Measurements from ENCODE around the gene GRAP2. TPM values are rescaled to one million over a fixed set of nuclear protein-coding genes. Genes with fewer than 3 reads are reported as not detected.

Gene GRAP2
- total and polyA plus RNA-seq, 9 of the 15 experiments (the other 6 are each of a cell fraction or from before 2014, with no cell fraction given), result 4.8 to 88.7 (median 60.4) TPM

- TF ChIP-seq ZNF740 (CRISPR knock-in tag; IDR thresholded peaks at IDR 0.05), result no peak
- TF ChIP-seq ZNF740 (tag; IDR thresholded peaks at IDR 0.05), result no peak
- TF ChIP-seq ZBTB11 (CRISPR knock-in tag; IDR thresholded peaks at IDR 0.05), result no peak
- TF ChIP-seq HMBOX1 (IDR thresholded peaks at IDR 0.05), result peak; percentile 81
- TF ChIP-seq AFF4 (CRISPR knock-in tag; IDR thresholded peaks at IDR 0.05), result no peak; the same call in 1 of the 2 replicates
- no peak for TF ChIP-seq TSHZ1 (CRISPR knock-in tag; IDR thresholded peaks at IDR 0.05)
- no peak for TF ChIP-seq ZSCAN29 (IDR thresholded peaks at IDR 0.05)
- no peak; the same call in 1 of the 2 replicates for TF ChIP-seq GATAD2A (IDR thresholded peaks at IDR 0.05)
- no peak for TF ChIP-seq DDX20 (tag; IDR thresholded peaks at IDR 0.05; ENCODE audit: low read depth)
- no peak for TF ChIP-seq ZNF785 (CRISPR knock-in tag; IDR thresholded peaks at IDR 0.05)
- TF ChIP-seq HDAC3 (IDR thresholded peaks at IDR 0.05; ENCODE audit: borderline replicate concordance, partially characterized antibody), result peak; percentile 82
Observed at GRCh38 chr22:39946503-39947219, 45.8 kb downstream of the GRAP2 start (continued).

All from K562 (cell line).